GM06990 (cell line): Measurements from ENCODE around the gene FNBP1.

Experiments used
- DNase-seq: peaks from one replicate; pipeline ENCODE4 v3.0.0-alpha.2; 2011; ENCODE audit not compliant: insufficient read length; ENCODE audit errors: extremely low read depth
- H3K27me3 ChIP-seq: replicated peaks from 2 replicates; pipeline ENCODE4 v1.6.0; 2011; ENCODE audit warnings: low read length; ENCODE audit not compliant: control insufficient read depth, insufficient read depth
- H3K36me3 ChIP-seq: 2 replicates; pipeline ENCODE4 v1.5.1; 2011; ENCODE audit warnings: low read length; ENCODE audit not compliant: control insufficient read depth, insufficient read depth
- H3K4me3 ChIP-seq: replicated peaks from 2 replicates; pipeline ENCODE4 v1.5.1; 2011; ENCODE audit warnings: low read depth, mild to moderate bottlenecking, control low read depth, low read length
- CTCF ChIP-seq: IDR thresholded peaks from 2 replicates; pipeline ENCODE4 v1.5.1; 2011; ENCODE audit warnings: low read length, control low read depth, mild to moderate bottlenecking, inconsistent platforms; ENCODE audit not compliant: insufficient read depth, poor library complexity, severe bottlenecking

Gene FNBP1

GRCh38 chr9:129923589-129923988, 119.4 kb downstream of the FNBP1 start:
- peaks cover 22% of the 10 kb centered on the region for H3K36me3 ChIP-seq
- no peak overlapping the region for H3K4me3 ChIP-seq
- H3K27me3 ChIP-seq = no peaks in the 10 kb centered on the region
- TF ChIP-seq CTCF = no peak
- DNase-seq = no peak

GRCh38 chr9:129921905-129922304, 121.1 kb downstream of the FNBP1 start:
- Histone ChIP-seq H3K27me3 (no peaks in the 10 kb centered on the region), H3K4me3 (no peak overlapping the region), H3K36me3 (peaks cover 20% of the 10 kb centered on the region)
- no peak for TF ChIP-seq CTCF
- DNase-seq = no peak

GRCh38 chr9:129919841-129920240, 123.1 kb downstream of the FNBP1 start:
- no peaks in the 10 kb centered on the region for H3K27me3 ChIP-seq
- H3K36me3 ChIP-seq = peaks cover 18% of the 10 kb centered on the region
- no peak for DNase-seq
- H3K4me3 ChIP-seq = no peak overlapping the region
- no peak for TF ChIP-seq CTCF

GRCh38 chr9:129919277-129919676, 123.7 kb downstream of the FNBP1 start:
- Histone ChIP-seq H3K27me3 (no peaks in the 10 kb centered on the region), H3K36me3 (peaks cover 14% of the 10 kb centered on the region), H3K4me3 (no peak overlapping the region)
- no peak for DNase-seq
- no peak for TF ChIP-seq CTCF

DNA sequence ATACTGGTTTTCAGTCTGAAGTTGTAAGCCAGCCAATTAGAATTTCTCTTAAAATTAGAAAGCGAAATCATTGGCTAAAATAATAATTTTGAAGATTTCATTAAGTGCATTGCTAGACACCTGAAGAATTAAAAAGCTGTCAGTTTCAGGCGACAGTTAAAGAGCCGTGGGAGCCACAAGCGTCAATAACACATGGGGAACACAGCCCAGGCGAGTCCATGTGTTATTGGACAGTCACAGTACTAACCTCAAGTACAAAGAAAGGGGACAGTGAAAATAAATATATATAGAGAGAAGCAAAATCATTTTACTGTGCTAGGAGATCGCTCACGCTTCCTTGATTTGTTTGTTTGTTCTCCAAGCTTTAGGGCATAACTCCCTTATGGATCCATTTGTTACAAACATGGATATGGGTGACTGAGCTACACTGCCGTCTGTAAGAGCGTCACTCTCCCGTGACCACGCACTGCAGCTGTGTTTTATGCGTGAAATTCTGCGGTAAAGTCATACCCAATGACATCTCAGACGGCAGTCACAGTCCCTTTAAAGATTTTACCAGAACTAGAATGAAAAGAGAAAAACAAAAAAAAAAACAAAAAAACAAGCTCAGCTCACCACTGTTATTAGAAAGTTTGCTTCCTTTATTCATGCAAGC, 124.6 kb downstream of the FNBP1 start:
- H3K4me3 ChIP-seq = no peak overlapping the region
- no peak for DNase-seq
- H3K27me3 ChIP-seq = no peaks in the 10 kb centered on the region
- no peak for TF ChIP-seq CTCF
- peaks cover 12% of the 10 kb centered on the region for H3K36me3 ChIP-seq

DNA sequence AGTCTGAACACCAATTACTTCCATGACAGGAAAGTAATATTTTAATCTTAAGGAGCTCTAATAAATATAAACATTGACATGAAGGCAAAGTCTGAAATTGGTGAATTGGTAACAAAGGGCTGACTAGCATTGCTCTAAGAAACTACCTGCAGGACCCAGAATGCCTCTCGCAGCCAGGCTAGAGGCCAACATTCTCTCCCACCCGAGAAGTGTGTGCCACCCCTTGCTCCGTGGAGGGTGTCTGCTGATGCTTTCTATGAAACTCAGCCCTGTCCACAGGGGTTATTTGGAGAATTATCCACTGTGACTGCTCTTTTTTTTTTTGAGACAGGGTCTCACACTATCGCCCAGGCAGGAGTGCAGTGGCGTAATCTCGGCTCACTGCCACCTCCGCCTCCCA, 126.3 kb downstream of the FNBP1 start:
- Histone ChIP-seq H3K4me3 (no peak overlapping the region), H3K36me3 (peaks cover 14% of the 10 kb centered on the region), H3K27me3 (no peaks in the 10 kb centered on the region)
- DNase-seq = no peak
- TF ChIP-seq CTCF = no peak
